ENCODE measurements around the gene STXBP4. TPM values are rescaled to one million over a fixed set of nuclear protein-coding genes. Genes with fewer than 3 reads are reported as not detected.

The STXBP4 gene
- polyA plus RNA-seq, 1 donor (not counting 4 experiments of a cell fraction or from before 2014, with no cell fraction given), result 4.2 TPM

DNA sequence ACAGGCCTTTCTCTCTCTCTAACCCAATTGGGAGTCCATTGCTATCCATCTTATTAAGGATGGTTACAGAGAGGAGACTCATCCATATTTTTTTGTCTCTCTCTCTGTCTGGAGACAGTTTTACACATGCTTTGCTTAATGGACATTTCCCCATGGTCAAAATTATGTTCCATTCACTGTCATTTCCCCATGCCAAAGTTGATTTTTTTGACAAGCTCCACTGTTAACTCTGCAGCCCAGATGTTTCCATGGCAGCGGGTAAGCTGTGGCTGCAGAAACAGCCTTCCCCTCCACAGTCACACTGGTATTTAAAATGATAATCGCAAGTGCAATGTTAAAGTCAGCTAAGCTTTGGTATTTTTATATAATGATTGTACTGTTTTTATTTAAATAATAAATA, 232.3 kb downstream of the STXBP4 start:
- no peak overlapping the region for H3K9ac ChIP-seq (ENCODE audit: control insufficient read depth, extremely low read depth, insufficient read depth, low read length)
- H4K20me1 ChIP-seq (ENCODE audit: control insufficient read depth, extremely low read depth, insufficient read depth, low read length), result no peaks in the 10 kb centered on the region
- FAIRE-seq (no peak), DNase-seq (ENCODE audit: low read depth, low spot score) (no peak)
- H3K4me1 ChIP-seq (ENCODE audit: control insufficient read depth, extremely low read depth, insufficient read depth, low read length), result no peaks in the 10 kb centered on the region
- no peaks in the 10 kb centered on the region for H3K9me3 ChIP-seq (ENCODE audit: control insufficient read depth, low read depth, low read length)
- no peaks in the 10 kb centered on the region for H3K9me1 ChIP-seq (ENCODE audit: control insufficient read depth, extremely low read depth, insufficient read depth, low read length)
- no peaks in the 10 kb centered on the region for H3K27me3 ChIP-seq (ENCODE audit: control insufficient read depth, extremely low read depth, insufficient read depth, low read length)
- no peaks in the 10 kb centered on the region for H3K79me2 ChIP-seq (ENCODE audit: control insufficient read depth, insufficient read depth, low read length)
- H3K4me2 ChIP-seq (ENCODE audit: control insufficient read depth, extremely low read depth, insufficient read depth, low read depth, low read length), result no peak overlapping the region
- H2AFZ ChIP-seq (ENCODE audit: control insufficient read depth, low read length), result no peak overlapping the region
- H3K36me3 ChIP-seq (ENCODE audit: control insufficient read depth in 2 of 2, extremely low read depth in 1 of 2, insufficient read depth in 2 of 2, low read length in 2 of 2), result no peaks in the 10 kb centered on the region
- no peak overlapping the region for H3K4me3 ChIP-seq (ENCODE audit: control insufficient read depth in 2 of 3, extremely low read depth in 1 of 3, insufficient read depth in 2 of 3, low read depth in 1 of 3, low read length in 3 of 3)
- no peak overlapping the region for H3K27ac ChIP-seq (ENCODE audit: control insufficient read depth, insufficient read depth, low read length)
- dilution Hi-C loops (cut with MboI; ENCODE audit: extremely low pct_ligation_motif_present, low sequenced_read_pairs), result no loop called here
- TF ChIP-seq EZH2 (IDR thresholded peaks at IDR 0.05; ENCODE audit: low read length), result no peak
- TF ChIP-seq, protein P1, sequence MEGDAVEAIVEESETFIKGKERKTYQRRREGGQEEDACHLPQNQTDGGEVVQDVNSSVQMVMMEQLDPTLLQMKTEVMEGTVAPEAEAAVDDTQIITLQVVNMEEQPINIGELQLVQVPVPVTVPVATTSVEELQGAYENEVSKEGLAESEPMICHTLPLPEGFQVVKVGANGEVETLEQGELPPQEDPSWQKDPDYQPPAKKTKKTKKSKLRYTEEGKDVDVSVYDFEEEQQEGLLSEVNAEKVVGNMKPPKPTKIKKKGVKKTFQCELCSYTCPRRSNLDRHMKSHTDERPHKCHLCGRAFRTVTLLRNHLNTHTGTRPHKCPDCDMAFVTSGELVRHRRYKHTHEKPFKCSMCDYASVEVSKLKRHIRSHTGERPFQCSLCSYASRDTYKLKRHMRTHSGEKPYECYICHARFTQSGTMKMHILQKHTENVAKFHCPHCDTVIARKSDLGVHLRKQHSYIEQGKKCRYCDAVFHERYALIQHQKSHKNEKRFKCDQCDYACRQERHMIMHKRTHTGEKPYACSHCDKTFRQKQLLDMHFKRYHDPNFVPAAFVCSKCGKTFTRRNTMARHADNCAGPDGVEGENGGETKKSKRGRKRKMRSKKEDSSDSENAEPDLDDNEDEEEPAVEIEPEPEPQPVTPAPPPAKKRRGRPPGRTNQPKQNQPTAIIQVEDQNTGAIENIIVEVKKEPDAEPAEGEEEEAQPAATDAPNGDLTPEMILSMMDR (optimal IDR thresholded peaks at IDR 0.05 in 1 of 3, IDR thresholded peaks at IDR 0.05 in 1 of 3, conservative IDR thresholded peaks at IDR 0.05 in 1 of 3; ENCODE audit: extremely low read depth in 1 of 3, insufficient read depth in 2 of 3, low read length in 3 of 3), result no peak

DNA sequence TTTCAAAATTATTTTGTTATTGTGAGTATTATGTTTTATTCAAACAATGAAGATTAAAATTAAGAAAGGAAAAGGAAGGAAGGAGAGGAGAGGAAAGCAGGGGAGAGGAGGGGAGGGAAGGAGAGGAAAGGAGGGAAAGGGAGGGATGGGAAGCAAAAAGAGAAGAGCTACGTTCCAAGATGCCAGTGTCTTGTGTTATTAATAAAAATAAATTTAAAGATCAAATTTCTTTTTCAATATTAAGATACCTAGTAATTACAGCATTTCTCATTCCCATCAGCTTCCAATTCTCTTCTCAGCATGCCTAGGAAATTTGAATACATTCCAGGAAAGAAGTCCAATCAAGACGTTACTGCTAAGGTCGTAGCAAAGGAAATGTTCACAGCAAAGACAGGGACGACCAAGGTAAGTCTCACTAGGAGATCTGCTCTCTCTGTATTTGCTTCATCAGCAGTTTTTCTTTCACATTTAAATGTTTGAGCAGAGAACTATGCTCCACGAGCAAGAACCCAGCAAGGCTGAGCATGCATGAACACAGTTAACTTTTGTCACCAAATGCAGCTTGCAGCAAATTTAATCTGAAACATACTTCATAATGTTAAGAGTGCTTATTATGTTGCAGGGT, 232.9 kb downstream of the STXBP4 start:
- H3K4me2 ChIP-seq (ENCODE audit: control insufficient read depth, extremely low read depth, insufficient read depth, low read depth, low read length), result no peak overlapping the region
- no peaks in the 10 kb centered on the region for H3K27me3 ChIP-seq (ENCODE audit: control insufficient read depth, extremely low read depth, insufficient read depth, low read length)
- dilution Hi-C loops (cut with MboI; ENCODE audit: extremely low pct_ligation_motif_present, low sequenced_read_pairs), result no loop called here
- DNase-seq (ENCODE audit: low read depth, low spot score), result no peak
- H3K4me3 ChIP-seq (ENCODE audit: control insufficient read depth in 2 of 3, extremely low read depth in 1 of 3, insufficient read depth in 2 of 3, low read depth in 1 of 3, low read length in 3 of 3), result no peak overlapping the region
- no peak for FAIRE-seq
- no peaks in the 10 kb centered on the region for H3K9me1 ChIP-seq (ENCODE audit: control insufficient read depth, extremely low read depth, insufficient read depth, low read length)
- TF ChIP-seq, protein P1 (optimal IDR thresholded peaks at IDR 0.05 in 1 of 3, IDR thresholded peaks at IDR 0.05 in 1 of 3, conservative IDR thresholded peaks at IDR 0.05 in 1 of 3; ENCODE audit: extremely low read depth in 1 of 3, insufficient read depth in 2 of 3, low read length in 3 of 3), result no peak
- no peak for TF ChIP-seq EZH2 (IDR thresholded peaks at IDR 0.05; ENCODE audit: low read length)
- no peaks in the 10 kb centered on the region for H3K4me1 ChIP-seq (ENCODE audit: control insufficient read depth, extremely low read depth, insufficient read depth, low read length)
- H3K27ac ChIP-seq (ENCODE audit: control insufficient read depth, insufficient read depth, low read length), result no peak overlapping the region
- no peaks in the 10 kb centered on the region for H4K20me1 ChIP-seq (ENCODE audit: control insufficient read depth, extremely low read depth, insufficient read depth, low read length)
- H3K36me3 ChIP-seq (ENCODE audit: control insufficient read depth in 2 of 2, extremely low read depth in 1 of 2, insufficient read depth in 2 of 2, low read length in 2 of 2), result no peaks in the 10 kb centered on the region
- H3K9ac ChIP-seq (ENCODE audit: control insufficient read depth, extremely low read depth, insufficient read depth, low read length), result no peak overlapping the region
- no peak overlapping the region for H2AFZ ChIP-seq (ENCODE audit: control insufficient read depth, low read length)
- H3K79me2 ChIP-seq (ENCODE audit: control insufficient read depth, insufficient read depth, low read length), result no peaks in the 10 kb centered on the region
- no peaks in the 10 kb centered on the region for H3K9me3 ChIP-seq (ENCODE audit: control insufficient read depth, low read depth, low read length)
